H9 (cell line): ENCODE data around the gene NCKAP5. TPM values are rescaled to one million over a fixed set of nuclear protein-coding genes. Genes with fewer than 3 reads are reported as not detected.

Experiments
- DNase-seq: peaks from one replicate; pipeline ENCODE4 v3.0.0-alpha.2; 2017
- H2AFZ ChIP-seq: one replicate; pipeline ENCODE4 v1.6.1; 2013; ENCODE audit warnings: mild to moderate bottlenecking, low read length, control low read depth, moderate library complexity
- H2AK5ac ChIP-seq: 2 replicates; pipeline ENCODE4 v1.6.1; 2013; ENCODE audit warnings: low read length, control low read depth, mixed read lengths; ENCODE audit not compliant: insufficient read length
- H2BK120ac ChIP-seq: one replicate; pipeline ENCODE4 v1.6.1; 2013; ENCODE audit warnings: low read depth, mild to moderate bottlenecking, low read length, control low read depth, inconsistent platforms; ENCODE audit not compliant: poor library complexity, severe bottlenecking
- H2BK12ac ChIP-seq: 2 replicates; pipeline ENCODE4 v1.6.1; 2013; ENCODE audit warnings: low read length, control low read depth, mixed read lengths, low read depth; ENCODE audit not compliant: insufficient read length
- H2BK15ac ChIP-seq: 2 replicates; pipeline ENCODE4 v1.6.1; 2013; ENCODE audit warnings: low read depth, low read length, control low read depth
- H2BK20ac ChIP-seq: one replicate; pipeline ENCODE4 v1.6.1; 2013; ENCODE audit warnings: low read depth, mild to moderate bottlenecking, low read length, control low read depth, inconsistent platforms; ENCODE audit not compliant: poor library complexity, severe bottlenecking
- H2BK5ac ChIP-seq: 2 replicates; pipeline ENCODE4 v1.6.1; 2013; ENCODE audit warnings: low read length, control low read depth, mixed read lengths; ENCODE audit not compliant: insufficient read length
- H3K14ac ChIP-seq: 2 replicates; pipeline ENCODE4 v1.6.1; 2013; ENCODE audit warnings: low read length, control low read depth; ENCODE audit not compliant: insufficient read depth
- H3K18ac ChIP-seq: 2 replicates; pipeline ENCODE4 v1.6.1; 2013; ENCODE audit warnings: low read depth, mild to moderate bottlenecking, mixed read lengths, low read length, control low read depth; ENCODE audit not compliant: insufficient read length
- H3K23ac ChIP-seq: 2 replicates; pipeline ENCODE4 v1.6.1; 2013; ENCODE audit warnings: low read length, control low read depth, mixed read lengths, low read depth; ENCODE audit not compliant: insufficient read length
- H3K23me2 ChIP-seq: 2 replicates; pipeline ENCODE4 v1.6.1; 2013; ENCODE audit warnings: low read depth, mild to moderate bottlenecking, mixed read lengths, low read length, control low read depth; ENCODE audit not compliant: insufficient read length, poor library complexity, severe bottlenecking
- H3K27ac ChIP-seq: 2 replicates; pipeline ENCODE4 v1.5.1; 2013; ENCODE audit warnings: low read length, control low read depth, mixed read lengths, low read depth; ENCODE audit not compliant: insufficient read length
- H3K27me3 ChIP-seq: 2 replicates; pipeline ENCODE4 v1.6.1; 2013; ENCODE audit warnings: low read length, control low read depth, inconsistent platforms; ENCODE audit not compliant: insufficient read depth
- H3K4ac ChIP-seq: 2 replicates; pipeline ENCODE4 v1.6.1; 2013; ENCODE audit warnings: low read depth, mild to moderate bottlenecking, control low read depth, inconsistent platforms, low read length, moderate library complexity
- H3K4me1 ChIP-seq: 2 replicates; pipeline ENCODE4 v1.6.1; 2013; ENCODE audit warnings: low read length, control low read depth, inconsistent platforms; ENCODE audit not compliant: insufficient read depth
- H3K4me2 ChIP-seq: 2 replicates; pipeline ENCODE4 v1.6.1; 2013; ENCODE audit warnings: low read length, control low read depth, mixed read lengths; ENCODE audit not compliant: insufficient read length, insufficient read depth
- H3K56ac ChIP-seq: 2 replicates; pipeline ENCODE4 v1.6.1; 2013; ENCODE audit warnings: low read depth, mild to moderate bottlenecking, mixed read lengths, low read length, control low read depth; ENCODE audit not compliant: insufficient read length
- H3K79me1 ChIP-seq: 2 replicates; pipeline ENCODE4 v1.6.1; 2013; ENCODE audit warnings: low read depth, mild to moderate bottlenecking, moderate library complexity, low read length, control low read depth, inconsistent platforms; ENCODE audit not compliant: insufficient read depth, poor library complexity, severe bottlenecking
- H3K79me2 ChIP-seq: 2 replicates; pipeline ENCODE4 v1.6.1; 2013; ENCODE audit warnings: low read length, control low read depth, inconsistent platforms; ENCODE audit not compliant: insufficient read depth
- H3K9ac ChIP-seq: 2 replicates; pipeline ENCODE4 v1.6.1; 2013; ENCODE audit warnings: low read length, control low read depth, mixed read lengths; ENCODE audit not compliant: insufficient read length; ENCODE audit errors: extremely low read depth
- H3K9me3 ChIP-seq: one replicate; pipeline ENCODE4 v1.6.1; 2013; ENCODE audit warnings: low read depth, low read length, inconsistent platforms; ENCODE audit not compliant: control insufficient read depth
- H3T11ph ChIP-seq: one replicate; pipeline ENCODE4 v1.6.1; 2013; ENCODE audit warnings: mild to moderate bottlenecking, low read length, control low read depth, inconsistent platforms
- H4K20me1 ChIP-seq: one replicate; pipeline ENCODE4 v1.6.1; 2013; ENCODE audit not compliant: control insufficient read depth, insufficient read length, insufficient read depth
- H4K5ac ChIP-seq: 2 replicates; pipeline ENCODE4 v1.6.1; 2013; ENCODE audit warnings: low read depth, mild to moderate bottlenecking, mixed read lengths, low read length, control low read depth; ENCODE audit not compliant: insufficient read length
- H4K8ac ChIP-seq: replicated peaks from 2 replicates; pipeline ENCODE4 v1.6.1; 2013; ENCODE audit warnings: low read length, control low read depth, mixed read lengths, low read depth; ENCODE audit not compliant: insufficient read length
- H4K91ac ChIP-seq: 2 replicates; pipeline ENCODE4 v1.6.1; 2013; ENCODE audit warnings: low read depth, mild to moderate bottlenecking, moderate library complexity, mixed read lengths, low read length, control low read depth; ENCODE audit not compliant: insufficient read length
- H3K27ac Mint-ChIP-seq, 3 experiments: 2 replicates in 2 of 3; 3 replicates in 1 of 3; pipeline ENCODE4 v1.8.0; 2020 to 2021; ENCODE audit warnings: mixed read lengths in 3 of 3, mild to moderate bottlenecking in 1 of 3, moderate library complexity in 1 of 3
- H3K27me3 Mint-ChIP-seq: 2 replicates; pipeline ENCODE4 v1.8.0; 2021; ENCODE audit warnings: low read depth, mild to moderate bottlenecking, moderate library complexity, mixed read lengths
- H3K36me3 Mint-ChIP-seq, 3 experiments: 2 replicates in 2 of 3; 3 replicates in 1 of 3; pipeline ENCODE4 v1.8.0; 2020 to 2021; ENCODE audit warnings: low read depth in 3 of 3, mixed read lengths in 3 of 3; ENCODE audit not compliant: insufficient read depth in 1 of 3
- H3K4me1 Mint-ChIP-seq, 2 experiments: 2 replicates each; pipeline ENCODE4 v1.8.0; 2020; ENCODE audit warnings: mixed read lengths in 2 of 2
- H3K4me3 Mint-ChIP-seq, 2 experiments: 2 replicates in 1 of 2; 3 replicates in 1 of 2; pipeline ENCODE4 v1.8.0; 2020 to 2021; ENCODE audit warnings: mild to moderate bottlenecking in 2 of 2, mixed read lengths in 2 of 2, moderate library complexity in 1 of 2
- H3K9me3 Mint-ChIP-seq, 2 experiments: 2 replicates in 1 of 2; 3 replicates in 1 of 2; pipeline ENCODE4 v1.8.0; 2020; ENCODE audit warnings: mild to moderate bottlenecking in 2 of 2, mixed read lengths in 2 of 2, moderate library complexity in 1 of 2
- CTCF ChIP-seq: fragments of 200-600 bp; sonication (generic); conservative IDR thresholded peaks from 3 replicates; pipeline ENCODE4 v1.8.0; 2021; ENCODE audit warnings: antibody characterized with exemption, mild to moderate bottlenecking
- total RNA-seq: library from RNA; stranded (reverse); gene quantifications from 2 replicates; pipeline ENCODE4 v1.2.1, GENCODE V29; 2021

Gene NCKAP5
- total RNA-seq, 1 experiment from 2014 or later, result 0.26 TPM

DNA sequence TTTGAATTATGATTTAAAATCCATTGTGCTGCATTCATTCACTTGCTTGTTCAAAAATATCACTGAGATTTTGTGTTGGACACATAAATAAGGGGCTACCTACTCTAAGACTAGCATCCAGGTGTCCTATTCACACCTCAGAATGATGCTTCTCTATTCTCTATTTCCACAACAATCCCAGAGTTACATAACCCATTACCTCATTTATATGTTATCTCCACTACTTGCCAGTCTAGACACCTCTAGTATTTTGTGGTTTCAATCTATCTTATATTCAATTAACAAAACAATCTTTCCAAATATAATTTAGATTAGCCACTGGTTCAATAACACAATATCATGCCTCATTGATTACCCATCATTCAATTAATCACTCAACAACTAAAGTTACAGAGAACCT, 409.8 kb downstream of the NCKAP5 start:
- Histone ChIP-seq H3K4me1 (no peaks in the 10 kb centered on the region), H4K5ac (no peak overlapping the region), H4K20me1 (no peaks in the 10 kb centered on the region), H4K8ac (no peak overlapping the region), H2BK20ac (no peak overlapping the region), H4K91ac (no peak overlapping the region), H3K14ac (no peak overlapping the region), H3K9ac (no peak overlapping the region), H2BK15ac (no peak overlapping the region), H3K27ac (no peak overlapping the region), H3K4me2 (no peak overlapping the region), H3T11ph (no peak overlapping the region), H3K18ac (no peak overlapping the region), H3K4ac (no peak overlapping the region), H3K79me2 (no peaks in the 10 kb centered on the region), H2BK5ac (no peak overlapping the region), H3K9me3 (peaks cover 6% of the 10 kb centered on the region), H3K23me2 (no peaks in the 10 kb centered on the region), H2BK12ac (no peak overlapping the region), H3K23ac (no peak overlapping the region), H2AK5ac (no peak overlapping the region), H2BK120ac (no peak overlapping the region), H3K56ac (no peak overlapping the region), H3K79me1 (no peaks in the 10 kb centered on the region), H2AFZ (no peak overlapping the region), H3K27me3 (no peaks in the 10 kb centered on the region)
- Mint-ChIP-seq H3K4me3 (no peak overlapping the region), H3K4me1 (0 out of 4 replicates have a peak, but pooled peaks cover 0 to 2% of the 10 kb centered on the region in 2 experiments), H3K9me3 (peaks cover 15 to 16% of the 10 kb centered on the region in 2 experiments; a peak in 4 of 5 replicates), H3K36me3 (peaks cover 0 to 19% (median 0%) of the 10 kb centered on the region in 3 experiments; a peak in 5 of 7 replicates), H3K27ac (no peak overlapping the region), H3K27me3 (no peaks in the 10 kb centered on the region)
- DNase-seq, result no peak
- no peak for TF ChIP-seq CTCF
